OCI-LY7 (cell line): ENCODE measurements around the gene SIGLEC9. TPM values are rescaled to one million over a fixed set of nuclear protein-coding genes. Genes with fewer than 3 reads are reported as not detected.

Experiments used
- BruUV-seq: library from RNA; stranded (reverse); fragments of 400-500 nt; replicated peaks from 2 replicates; lab custom pipeline; 2021; lab: Mats Ljungman, UMichigan
- CTCF ChIA-PET: fragments of 300-600 bp; sonication (Branson Sonifier 250); formaldehyde crosslinking; loops from one replicate; lab custom pipeline; 2022; ENCODE audit warnings: antibody characterized with exemption; ENCODE audit not compliant: unreplicated experiment; lab: Charles Lee
- POLR2A ChIA-PET: fragments of 300-600 bp; sonication (Branson Sonifier 250); formaldehyde crosslinking; loops from one replicate; lab custom pipeline; 2022; ENCODE audit warnings: antibody characterized with exemption; lab: Charles Lee
- DNase-seq: peaks from one replicate; pipeline ENCODE4 v3.0.0-alpha.2; 2015; ENCODE audit warnings: low spot score
- H2AFZ ChIP-seq: fragments of 200-600 bp; sonication (generic), shearing (Covaris generic); 2 replicates; pipeline ENCODE4 v1.6.1; 2014; ENCODE audit warnings: mild to moderate bottlenecking, antibody characterized with exemption, low read length, moderate library complexity
- H3K27ac ChIP-seq: fragments of 200-600 bp; sonication (generic); 2 replicates; pipeline ENCODE4 v1.5.1; 2014; ENCODE audit warnings: mixed run types, low read depth, mild to moderate bottlenecking, moderate library complexity, low read length, inconsistent platforms; ENCODE audit not compliant: poor library complexity, severe bottlenecking
- H3K36me3 ChIP-seq: fragments of 200-600 bp; sonication (generic); 2 replicates; pipeline ENCODE4 v1.6.1; 2014; ENCODE audit warnings: mild to moderate bottlenecking, antibody characterized with exemption, low read length, moderate library complexity, mixed read lengths; ENCODE audit not compliant: insufficient read depth
- H3K4me1 ChIP-seq: fragments of 200-600 bp; sonication (generic); 2 replicates; pipeline ENCODE4 v1.5.1; 2014; ENCODE audit warnings: mild to moderate bottlenecking, low read length; ENCODE audit not compliant: insufficient read depth, poor library complexity, severe bottlenecking
- H3K4me2 ChIP-seq: fragments of 200-600 bp; sonication (generic); 2 replicates; pipeline ENCODE4 v1.6.1; 2014; ENCODE audit warnings: mild to moderate bottlenecking, low read length
- H3K4me3 ChIP-seq: fragments of 200-600 bp; sonication (generic); 2 replicates; pipeline ENCODE4 v1.5.1; 2014; ENCODE audit warnings: mild to moderate bottlenecking, low read depth, low read length; ENCODE audit not compliant: poor library complexity, severe bottlenecking
- H3K79me2 ChIP-seq: fragments of 200-600 bp; sonication (generic); 2 replicates; pipeline ENCODE4 v1.6.1; 2016; ENCODE audit warnings: low read depth, mild to moderate bottlenecking, low read length, moderate library complexity, mixed read lengths; ENCODE audit not compliant: insufficient read depth
- H3K9me2 ChIP-seq: fragments of 200-600 bp; sonication (generic); 2 replicates; pipeline ENCODE4 v1.6.1; 2016; ENCODE audit warnings: mild to moderate bottlenecking, low read length, mixed read lengths; ENCODE audit not compliant: insufficient read depth
- H3K9me3 ChIP-seq: fragments of 200-600 bp; sonication (generic); 2 replicates; pipeline ENCODE4 v1.6.1; 2014; ENCODE audit warnings: mild to moderate bottlenecking, mixed run types, low read length, mixed read lengths
- H4K20me1 ChIP-seq: fragments of 200-600 bp; sonication (generic); 2 replicates; pipeline ENCODE4 v1.6.1; 2014; ENCODE audit warnings: mild to moderate bottlenecking, antibody characterized with exemption, low read length, moderate library complexity, mixed read lengths; ENCODE audit not compliant: insufficient read depth
- EZH2phosphoT487 ChIP-seq: fragments of 200-600 bp; sonication (generic); IDR thresholded peaks from 2 replicates; pipeline ENCODE4 v1.6.1; 2018; ENCODE audit warnings: low read depth, borderline replicate concordance, mild to moderate bottlenecking, mixed run types, antibody characterized with exemption, low read length, moderate library complexity, mixed read lengths
- intact Hi-C: fragments of 100-400 bp; cut with micrococcal nuclease; formaldehyde crosslinking; loops from one replicate; pipeline ENCODE4 v1.10.0; 2022; ENCODE audit not compliant: unreplicated experiment
- total RNA-seq, 2 experiments: library from RNA; depleted of rRNA in 1 of 2; stranded (reverse); fragments of >200 nt in 1 of 2; shearing (Covaris generic) in 1 of 2; gene quantifications; 2 replicates each; pipeline ENCODE4 v1.2.3, GENCODE V29; 2014 to 2022
- TF ChIP-seq, protein P1 (sequence below): fragments of 200-600 bp; sonication (generic); conservative IDR thresholded peaks from 2 replicates; pipeline ENCODE4 v1.5.1; 2014; ENCODE audit warnings: mild to moderate bottlenecking, antibody characterized with exemption, low read length, moderate library complexity, mixed read lengths

The SIGLEC9 gene
- total RNA-seq, 2 experiments from 2014 or later: not detected

DNA sequence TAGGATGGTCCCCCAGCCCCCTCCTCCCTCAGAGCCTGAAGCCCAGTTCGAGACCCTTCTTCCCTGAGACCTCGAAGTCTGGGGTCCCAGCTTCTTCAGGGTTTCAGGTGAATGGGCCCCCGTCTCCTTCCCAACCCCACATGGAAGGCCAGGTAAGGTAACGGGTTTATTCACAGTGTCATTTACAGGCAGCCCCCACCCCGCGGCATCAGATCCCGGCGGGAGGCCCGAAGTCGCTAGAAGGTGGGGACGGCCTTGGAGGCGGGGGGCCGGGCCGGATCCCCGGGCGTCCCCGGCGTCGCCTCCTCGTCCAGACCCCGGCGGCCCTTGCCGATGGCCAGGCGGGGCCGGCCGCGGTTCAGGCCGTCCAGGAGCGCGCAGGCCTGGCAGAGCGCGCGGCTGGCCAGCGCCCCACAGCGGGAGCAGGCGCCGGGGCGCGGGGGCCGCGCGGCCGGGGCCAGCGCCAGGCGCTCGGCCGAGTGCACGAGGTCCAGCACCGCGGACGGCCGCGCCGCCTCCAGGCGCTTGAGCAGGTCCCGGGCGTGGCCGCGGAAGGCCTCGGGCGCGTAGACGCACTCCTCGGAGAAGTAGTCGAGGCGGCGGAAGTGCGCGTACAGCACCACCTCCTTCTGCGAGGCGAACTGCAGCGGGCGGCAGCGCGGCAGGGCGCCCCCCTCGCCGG lies 26.2 kb upstream of the SIGLEC9 start:
- TF ChIP-seq EZH2phosphoT487: no peak
- TF ChIP-seq, protein P1, sequence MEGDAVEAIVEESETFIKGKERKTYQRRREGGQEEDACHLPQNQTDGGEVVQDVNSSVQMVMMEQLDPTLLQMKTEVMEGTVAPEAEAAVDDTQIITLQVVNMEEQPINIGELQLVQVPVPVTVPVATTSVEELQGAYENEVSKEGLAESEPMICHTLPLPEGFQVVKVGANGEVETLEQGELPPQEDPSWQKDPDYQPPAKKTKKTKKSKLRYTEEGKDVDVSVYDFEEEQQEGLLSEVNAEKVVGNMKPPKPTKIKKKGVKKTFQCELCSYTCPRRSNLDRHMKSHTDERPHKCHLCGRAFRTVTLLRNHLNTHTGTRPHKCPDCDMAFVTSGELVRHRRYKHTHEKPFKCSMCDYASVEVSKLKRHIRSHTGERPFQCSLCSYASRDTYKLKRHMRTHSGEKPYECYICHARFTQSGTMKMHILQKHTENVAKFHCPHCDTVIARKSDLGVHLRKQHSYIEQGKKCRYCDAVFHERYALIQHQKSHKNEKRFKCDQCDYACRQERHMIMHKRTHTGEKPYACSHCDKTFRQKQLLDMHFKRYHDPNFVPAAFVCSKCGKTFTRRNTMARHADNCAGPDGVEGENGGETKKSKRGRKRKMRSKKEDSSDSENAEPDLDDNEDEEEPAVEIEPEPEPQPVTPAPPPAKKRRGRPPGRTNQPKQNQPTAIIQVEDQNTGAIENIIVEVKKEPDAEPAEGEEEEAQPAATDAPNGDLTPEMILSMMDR: no peak
- POLR2A ChIA-PET: no interaction called here
- Histone ChIP-seq H3K79me2 (no peaks in the 10 kb centered on the region), H3K4me2 (no peak overlapping the region), H3K36me3 (peaks cover 29% of the 10 kb centered on the region), H3K9me3 (no peaks in the 10 kb centered on the region), H4K20me1 (no peaks in the 10 kb centered on the region), H3K9me2 (no peaks in the 10 kb centered on the region), H3K4me3 (no peak overlapping the region), H3K27ac (no peak overlapping the region), H2AFZ (no peak overlapping the region), H3K4me1 (no peaks in the 10 kb centered on the region)
- CTCF ChIA-PET: no interaction called here
- DNase-seq: no peak
- intact Hi-C loops: no loop called here
- no TSS peak for BruUV-seq

DNA sequence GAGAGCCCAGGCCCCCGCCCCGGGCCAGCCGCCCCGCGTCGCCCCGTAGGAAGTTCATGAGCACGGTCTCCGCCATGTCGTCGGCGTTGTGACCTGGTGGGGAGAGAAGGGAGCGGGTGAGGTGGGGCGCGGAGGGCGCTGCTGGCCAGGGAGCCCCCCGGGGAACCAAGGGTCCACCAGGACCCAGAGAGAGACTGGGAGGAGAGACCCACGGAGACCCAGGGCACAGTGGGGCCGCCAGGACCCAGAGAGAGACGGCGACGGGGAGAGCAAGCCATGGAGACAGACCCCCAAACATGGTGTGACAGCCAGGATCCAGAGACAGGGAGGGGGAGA lies 25.7 kb upstream of the SIGLEC9 start:
- DNase-seq: no peak
- intact Hi-C loops: no loop called here
- no peaks in the 10 kb centered on the region for H4K20me1 ChIP-seq
- H3K4me2 ChIP-seq: no peak overlapping the region
- no peaks in the 10 kb centered on the region for H3K9me3 ChIP-seq
- no peak overlapping the region for H3K4me3 ChIP-seq
- H3K79me2 ChIP-seq: no peaks in the 10 kb centered on the region
- no peak for TF ChIP-seq EZH2phosphoT487
- TF ChIP-seq, protein P1: no peak
- no peak overlapping the region for H3K27ac ChIP-seq
- H3K9me2 ChIP-seq: no peaks in the 10 kb centered on the region
- no peak overlapping the region for H2AFZ ChIP-seq
- POLR2A ChIA-PET: no interaction called here
- no TSS peak for BruUV-seq
- CTCF ChIA-PET: no interaction called here
- no peaks in the 10 kb centered on the region for H3K4me1 ChIP-seq
- peaks cover 29% of the 10 kb centered on the region for H3K36me3 ChIP-seq

DNA sequence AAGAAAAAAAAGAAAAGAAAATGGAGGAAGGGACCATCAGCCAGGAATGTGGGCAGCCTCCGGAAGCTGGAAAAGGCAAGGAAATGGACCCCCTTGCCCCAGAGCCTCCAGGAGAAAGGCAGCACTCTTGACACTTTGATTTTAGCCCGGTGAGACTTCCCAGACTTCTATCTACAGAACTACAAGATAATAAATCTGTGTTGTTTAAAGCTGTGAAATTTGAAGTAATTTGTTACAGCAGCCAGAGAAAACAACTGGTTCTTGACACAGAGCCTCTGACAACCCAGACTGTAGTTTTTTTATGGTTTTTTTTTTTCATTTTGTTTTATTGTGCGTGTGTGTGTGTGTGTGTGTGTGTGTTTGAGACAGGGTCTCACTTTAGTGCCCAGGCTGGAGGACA lies 24.1 kb upstream of the SIGLEC9 start:
- Histone ChIP-seq H3K9me3 (no peaks in the 10 kb centered on the region), H3K27ac (no peak overlapping the region), H3K4me3 (no peak overlapping the region), H3K9me2 (no peaks in the 10 kb centered on the region), H3K79me2 (no peaks in the 10 kb centered on the region), H2AFZ (no peak overlapping the region), H3K4me2 (no peak overlapping the region), H3K36me3 (peaks cover 29% of the 10 kb centered on the region), H3K4me1 (no peaks in the 10 kb centered on the region), H4K20me1 (no peaks in the 10 kb centered on the region)
- DNase-seq: no peak
- ChIA-PET CTCF (no interaction called here), POLR2A (interaction anchor here (0.6 kb wide), 1 partner anchor 305 kb away, joined by 7 read pairs; no protein-coding TSS in a partner anchor)
- TF ChIP-seq EZH2phosphoT487: no peak
- TF ChIP-seq, protein P1: no peak
- intact Hi-C loops: no loop called here
- BruUV-seq: no TSS peak
